Measurements from ENCODE around the gene TIMM50. TPM values are rescaled to one million over a fixed set of nuclear protein-coding genes. Genes with fewer than 3 reads are reported as not detected.

TIMM50 gene
- total and polyA plus RNA-seq, 2 of the 13 experiments (the other 11 are each of a cell fraction or from before 2014, with no cell fraction given), result 91.1 to 92.5 TPM

DNA sequence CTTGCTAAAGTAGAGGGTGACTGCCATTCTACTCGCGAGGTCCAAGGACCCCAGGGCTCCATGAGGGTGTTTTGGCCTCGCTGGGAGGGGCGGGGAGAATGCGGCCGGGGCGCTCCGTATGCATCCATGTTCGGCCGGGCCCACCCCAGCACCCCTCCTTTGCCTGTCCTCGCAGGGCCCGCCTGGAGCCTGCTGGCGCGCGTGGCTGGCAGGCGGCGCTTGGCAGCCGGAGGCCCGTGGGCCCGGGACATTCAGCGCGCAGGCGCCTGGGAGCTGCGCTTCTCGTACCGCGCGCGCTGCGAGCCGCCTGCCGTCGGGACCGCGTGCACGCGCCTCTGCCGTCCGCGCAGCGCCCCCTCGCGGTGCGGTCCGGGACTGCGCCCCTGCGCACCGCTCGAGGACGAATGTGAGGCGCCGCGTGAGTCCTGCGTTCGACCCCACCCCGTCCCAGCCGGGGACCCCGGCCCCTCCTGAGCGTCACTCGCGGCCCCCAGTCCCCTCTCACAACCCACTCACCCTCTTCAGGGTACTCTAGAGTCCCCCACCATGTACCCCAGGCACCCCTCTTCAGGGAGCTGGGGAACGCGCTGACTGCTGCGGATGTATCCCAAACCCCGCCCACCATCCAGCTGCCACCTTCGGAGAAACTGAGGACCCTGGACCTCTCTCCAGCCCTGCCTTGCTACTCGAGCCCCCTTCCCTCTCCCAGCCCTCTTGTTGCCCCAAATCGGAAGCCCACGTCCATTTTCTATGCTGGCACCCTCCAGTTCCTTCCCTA lies 22.2 kb downstream of the TIMM50 start (continued):
- TF ChIP-seq, protein P1, sequence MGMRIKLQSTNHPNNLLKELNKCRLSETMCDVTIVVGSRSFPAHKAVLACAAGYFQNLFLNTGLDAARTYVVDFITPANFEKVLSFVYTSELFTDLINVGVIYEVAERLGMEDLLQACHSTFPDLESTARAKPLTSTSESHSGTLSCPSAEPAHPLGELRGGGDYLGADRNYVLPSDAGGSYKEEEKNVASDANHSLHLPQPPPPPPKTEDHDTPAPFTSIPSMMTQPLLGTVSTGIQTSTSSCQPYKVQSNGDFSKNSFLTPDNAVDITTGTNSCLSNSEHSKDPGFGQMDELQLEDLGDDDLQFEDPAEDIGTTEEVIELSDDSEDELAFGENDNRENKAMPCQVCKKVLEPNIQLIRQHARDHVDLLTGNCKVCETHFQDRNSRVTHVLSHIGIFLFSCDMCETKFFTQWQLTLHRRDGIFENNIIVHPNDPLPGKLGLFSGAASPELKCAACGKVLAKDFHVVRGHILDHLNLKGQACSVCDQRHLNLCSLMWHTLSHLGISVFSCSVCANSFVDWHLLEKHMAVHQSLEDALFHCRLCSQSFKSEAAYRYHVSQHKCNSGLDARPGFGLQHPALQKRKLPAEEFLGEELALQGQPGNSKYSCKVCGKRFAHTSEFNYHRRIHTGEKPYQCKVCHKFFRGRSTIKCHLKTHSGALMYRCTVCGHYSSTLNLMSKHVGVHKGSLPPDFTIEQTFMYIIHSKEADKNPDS (CRISPR knock-in tag; IDR thresholded peaks at IDR 0.05), result no peak
- TF ChIP-seq, protein P2, sequence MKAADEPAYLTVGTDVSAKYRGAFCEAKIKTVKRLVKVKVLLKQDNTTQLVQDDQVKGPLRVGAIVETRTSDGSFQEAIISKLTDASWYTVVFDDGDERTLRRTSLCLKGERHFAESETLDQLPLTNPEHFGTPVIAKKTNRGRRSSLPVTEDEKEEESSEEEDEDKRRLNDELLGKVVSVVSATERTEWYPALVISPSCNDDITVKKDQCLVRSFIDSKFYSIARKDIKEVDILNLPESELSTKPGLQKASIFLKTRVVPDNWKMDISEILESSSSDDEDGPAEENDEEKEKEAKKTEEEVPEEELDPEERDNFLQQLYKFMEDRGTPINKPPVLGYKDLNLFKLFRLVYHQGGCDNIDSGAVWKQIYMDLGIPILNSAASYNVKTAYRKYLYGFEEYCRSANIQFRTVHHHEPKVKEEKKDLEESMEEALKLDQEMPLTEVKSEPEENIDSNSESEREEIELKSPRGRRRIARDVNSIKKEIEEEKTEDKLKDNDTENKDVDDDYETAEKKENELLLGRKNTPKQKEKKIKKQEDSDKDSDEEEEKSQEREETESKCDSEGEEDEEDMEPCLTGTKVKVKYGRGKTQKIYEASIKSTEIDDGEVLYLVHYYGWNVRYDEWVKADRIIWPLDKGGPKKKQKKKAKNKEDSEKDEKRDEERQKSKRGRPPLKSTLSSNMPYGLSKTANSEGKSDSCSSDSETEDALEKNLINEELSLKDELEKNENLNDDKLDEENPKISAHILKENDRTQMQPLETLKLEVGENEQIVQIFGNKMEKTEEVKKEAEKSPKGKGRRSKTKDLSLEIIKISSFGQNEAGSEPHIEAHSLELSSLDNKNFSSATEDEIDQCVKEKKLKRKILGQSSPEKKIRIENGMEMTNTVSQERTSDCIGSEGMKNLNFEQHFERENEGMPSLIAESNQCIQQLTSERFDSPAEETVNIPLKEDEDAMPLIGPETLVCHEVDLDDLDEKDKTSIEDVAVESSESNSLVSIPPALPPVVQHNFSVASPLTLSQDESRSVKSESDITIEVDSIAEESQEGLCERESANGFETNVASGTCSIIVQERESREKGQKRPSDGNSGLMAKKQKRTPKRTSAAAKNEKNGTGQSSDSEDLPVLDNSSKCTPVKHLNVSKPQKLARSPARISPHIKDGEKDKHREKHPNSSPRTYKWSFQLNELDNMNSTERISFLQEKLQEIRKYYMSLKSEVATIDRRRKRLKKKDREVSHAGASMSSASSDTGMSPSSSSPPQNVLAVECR (CRISPR knock-in tag; IDR thresholded peaks at IDR 0.05; ENCODE audit: borderline replicate concordance), result peak; percentile 37; the same call in 1 of the 2 replicates
- TF ChIP-seq SMAD9 (CRISPR knock-in tag; IDR thresholded peaks at IDR 0.05) (0 out of 2 replicates have a peak, but pooled peaks have one; percentile 42), ZFP37 (CRISPR knock-in tag; IDR thresholded peaks at IDR 0.05; ENCODE audit: borderline replicate concordance) (peak; percentile 76; the same call in 1 of the 2 replicates), ZNF333 (CRISPR knock-in tag; IDR thresholded peaks at IDR 0.05; ENCODE audit: borderline replicate concordance) (no peak), KDM5B (CRISPR knock-in tag; IDR thresholded peaks at IDR 0.05; ENCODE audit: borderline replicate concordance) (peak; percentile 100), ZNF207 (IDR thresholded peaks at IDR 0.05; ENCODE audit: borderline replicate concordance) (no peak), ZNF703 (CRISPR knock-in tag; IDR thresholded peaks at IDR 0.05; ENCODE audit: borderline replicate concordance) (peak; percentile 66; the same call in 1 of the 2 replicates), DR1 (CRISPR knock-in tag; IDR thresholded peaks at IDR 0.05) (peak; percentile 82; the same call in 1 of the 2 replicates), ZNF615 (CRISPR knock-in tag; IDR thresholded peaks at IDR 0.05; ENCODE audit: borderline replicate concordance) (no peak), ZNF510 (CRISPR knock-in tag; IDR thresholded peaks at IDR 0.05; ENCODE audit: low read depth) (peak; percentile 83; the same call in 1 of the 2 replicates), ZNF878 (CRISPR knock-in tag; IDR thresholded peaks at IDR 0.05) (peak; percentile 72; the same call in 1 of the 2 replicates), ZBTB42 (CRISPR knock-in tag; IDR thresholded peaks at IDR 0.05) (peak; percentile 95; the same call in 1 of the 2 replicates)
- TF ChIP-seq, protein P3, sequence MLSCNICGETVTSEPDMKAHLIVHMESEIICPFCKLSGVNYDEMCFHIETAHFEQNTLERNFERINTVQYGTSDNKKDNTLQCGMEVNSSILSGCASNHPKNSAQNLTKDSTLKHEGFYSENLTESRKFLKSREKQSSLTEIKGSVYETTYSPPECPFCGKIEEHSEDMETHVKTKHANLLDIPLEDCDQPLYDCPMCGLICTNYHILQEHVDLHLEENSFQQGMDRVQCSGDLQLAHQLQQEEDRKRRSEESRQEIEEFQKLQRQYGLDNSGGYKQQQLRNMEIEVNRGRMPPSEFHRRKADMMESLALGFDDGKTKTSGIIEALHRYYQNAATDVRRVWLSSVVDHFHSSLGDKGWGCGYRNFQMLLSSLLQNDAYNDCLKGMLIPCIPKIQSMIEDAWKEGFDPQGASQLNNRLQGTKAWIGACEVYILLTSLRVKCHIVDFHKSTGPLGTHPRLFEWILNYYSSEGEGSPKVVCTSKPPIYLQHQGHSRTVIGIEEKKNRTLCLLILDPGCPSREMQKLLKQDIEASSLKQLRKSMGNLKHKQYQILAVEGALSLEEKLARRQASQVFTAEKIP (CRISPR knock-in tag; IDR thresholded peaks at IDR 0.05; ENCODE audit: borderline replicate concordance), result no peak
- TF ChIP-seq, protein P4, sequence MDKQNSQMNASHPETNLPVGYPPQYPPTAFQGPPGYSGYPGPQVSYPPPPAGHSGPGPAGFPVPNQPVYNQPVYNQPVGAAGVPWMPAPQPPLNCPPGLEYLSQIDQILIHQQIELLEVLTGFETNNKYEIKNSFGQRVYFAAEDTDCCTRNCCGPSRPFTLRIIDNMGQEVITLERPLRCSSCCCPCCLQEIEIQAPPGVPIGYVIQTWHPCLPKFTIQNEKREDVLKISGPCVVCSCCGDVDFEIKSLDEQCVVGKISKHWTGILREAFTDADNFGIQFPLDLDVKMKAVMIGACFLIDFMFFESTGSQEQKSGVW (CRISPR knock-in tag; IDR thresholded peaks at IDR 0.05; ENCODE audit: borderline replicate concordance), result 0 out of 2 replicates have a peak, but pooled peaks have one; percentile 69
- TF ChIP-seq, protein P5, sequence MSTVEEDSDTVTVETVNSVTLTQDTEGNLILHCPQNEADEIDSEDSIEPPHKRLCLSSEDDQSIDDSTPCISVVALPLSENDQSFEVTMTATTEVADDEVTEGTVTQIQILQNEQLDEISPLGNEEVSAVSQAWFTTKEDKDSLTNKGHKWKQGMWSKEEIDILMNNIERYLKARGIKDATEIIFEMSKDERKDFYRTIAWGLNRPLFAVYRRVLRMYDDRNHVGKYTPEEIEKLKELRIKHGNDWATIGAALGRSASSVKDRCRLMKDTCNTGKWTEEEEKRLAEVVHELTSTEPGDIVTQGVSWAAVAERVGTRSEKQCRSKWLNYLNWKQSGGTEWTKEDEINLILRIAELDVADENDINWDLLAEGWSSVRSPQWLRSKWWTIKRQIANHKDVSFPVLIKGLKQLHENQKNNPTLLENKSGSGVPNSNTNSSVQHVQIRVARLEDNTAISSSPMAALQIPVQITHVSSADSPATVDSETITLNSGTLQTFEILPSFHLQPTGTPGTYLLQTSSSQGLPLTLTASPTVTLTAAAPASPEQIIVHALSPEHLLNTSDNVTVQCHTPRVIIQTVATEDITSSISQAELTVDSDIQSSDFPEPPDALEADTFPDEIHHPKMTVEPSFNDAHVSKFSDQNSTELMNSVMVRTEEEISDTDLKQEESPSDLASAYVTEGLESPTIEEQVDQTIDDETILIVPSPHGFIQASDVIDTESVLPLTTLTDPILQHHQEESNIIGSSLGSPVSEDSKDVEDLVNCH (CRISPR knock-in tag; IDR thresholded peaks at IDR 0.05), result 0 out of 2 replicates have a peak, but pooled peaks have one; percentile 55

Measured in HepG2 (cell line).